ENCODE data around the gene LPP. TPM values are rescaled to one million over a fixed set of nuclear protein-coding genes. Genes with fewer than 3 reads are reported as not detected.

LPP gene
- total RNA-seq, 1 donor, result 196 TPM

GRCh38 chr3:188867691-188868265 is 713.8 kb downstream of the LPP start:
- TF ChIP-seq, protein P1, sequence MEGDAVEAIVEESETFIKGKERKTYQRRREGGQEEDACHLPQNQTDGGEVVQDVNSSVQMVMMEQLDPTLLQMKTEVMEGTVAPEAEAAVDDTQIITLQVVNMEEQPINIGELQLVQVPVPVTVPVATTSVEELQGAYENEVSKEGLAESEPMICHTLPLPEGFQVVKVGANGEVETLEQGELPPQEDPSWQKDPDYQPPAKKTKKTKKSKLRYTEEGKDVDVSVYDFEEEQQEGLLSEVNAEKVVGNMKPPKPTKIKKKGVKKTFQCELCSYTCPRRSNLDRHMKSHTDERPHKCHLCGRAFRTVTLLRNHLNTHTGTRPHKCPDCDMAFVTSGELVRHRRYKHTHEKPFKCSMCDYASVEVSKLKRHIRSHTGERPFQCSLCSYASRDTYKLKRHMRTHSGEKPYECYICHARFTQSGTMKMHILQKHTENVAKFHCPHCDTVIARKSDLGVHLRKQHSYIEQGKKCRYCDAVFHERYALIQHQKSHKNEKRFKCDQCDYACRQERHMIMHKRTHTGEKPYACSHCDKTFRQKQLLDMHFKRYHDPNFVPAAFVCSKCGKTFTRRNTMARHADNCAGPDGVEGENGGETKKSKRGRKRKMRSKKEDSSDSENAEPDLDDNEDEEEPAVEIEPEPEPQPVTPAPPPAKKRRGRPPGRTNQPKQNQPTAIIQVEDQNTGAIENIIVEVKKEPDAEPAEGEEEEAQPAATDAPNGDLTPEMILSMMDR (IDR thresholded peaks at IDR 0.05; ENCODE audit: insufficient read depth, low read depth, low read length), result no peak
- DNase-seq (ENCODE audit: low read depth), result no peak

DNA sequence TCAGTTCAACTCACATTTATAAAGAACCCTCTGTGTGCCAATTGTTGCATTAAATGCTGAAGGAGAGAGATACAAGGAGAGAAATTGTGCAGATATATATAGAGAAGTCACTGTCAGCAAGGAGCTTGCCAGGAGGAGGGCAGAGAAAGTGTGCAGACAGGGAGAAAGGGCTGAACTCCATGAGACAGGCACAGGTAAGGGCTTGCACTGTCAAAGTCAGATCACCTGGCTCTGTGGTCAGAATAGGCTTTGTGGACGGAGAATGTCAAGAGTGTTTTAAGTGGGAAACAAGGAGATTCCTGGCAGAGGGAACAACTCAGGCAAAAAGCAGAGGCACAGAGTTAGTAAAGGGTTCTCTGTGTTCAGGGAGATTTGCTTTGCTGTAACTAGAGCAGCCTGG is 714.8 kb downstream of the LPP start:
- no peak for DNase-seq (ENCODE audit: low read depth)

More at GRCh38 chr3:188867691-188868265, 713.8 kb downstream of the LPP start:
- no peak overlapping the region for H3K4me3 ChIP-seq (ENCODE audit: low read depth, low read length)

GRCh38 chr3:188869628-188870027 is 715.7 kb downstream of the LPP start:
- DNase-seq (ENCODE audit: low read depth), result no peak
- TF ChIP-seq, protein P1 (IDR thresholded peaks at IDR 0.05; ENCODE audit: insufficient read depth, low read depth, low read length), result no peak
- H3K4me3 ChIP-seq (ENCODE audit: low read depth, low read length), result no peak overlapping the region

More for the DNA sequence above, 714.8 kb downstream of the LPP start:
- TF ChIP-seq, protein P1 (IDR thresholded peaks at IDR 0.05; ENCODE audit: insufficient read depth, low read depth, low read length), result no peak
- H3K4me3 ChIP-seq (ENCODE audit: low read depth, low read length), result no peak overlapping the region

GRCh38 chr3:188870431-188870830 is 716.5 kb downstream of the LPP start:
- no peak overlapping the region for H3K4me3 ChIP-seq (ENCODE audit: low read depth, low read length)
- no peak for DNase-seq (ENCODE audit: low read depth)
- TF ChIP-seq, protein P1 (IDR thresholded peaks at IDR 0.05; ENCODE audit: insufficient read depth, low read depth, low read length), result no peak

- no peak for DNase-seq (ENCODE audit: low read depth)
- no peak overlapping the region for H3K4me3 ChIP-seq (ENCODE audit: low read depth, low read length)
- TF ChIP-seq, protein P1 (IDR thresholded peaks at IDR 0.05; ENCODE audit: insufficient read depth, low read depth, low read length), result no peak
Measured at GRCh38 chr3:188874576-188874975, 720.6 kb downstream of the LPP start.

- no peak overlapping the region for H3K4me3 ChIP-seq (ENCODE audit: low read depth, low read length)
- TF ChIP-seq, protein P1 (IDR thresholded peaks at IDR 0.05; ENCODE audit: insufficient read depth, low read depth, low read length), result no peak
- no peak for DNase-seq (ENCODE audit: low read depth)
Measured at GRCh38 chr3:188875413-188875812, 721.5 kb downstream of the LPP start.

DNA sequence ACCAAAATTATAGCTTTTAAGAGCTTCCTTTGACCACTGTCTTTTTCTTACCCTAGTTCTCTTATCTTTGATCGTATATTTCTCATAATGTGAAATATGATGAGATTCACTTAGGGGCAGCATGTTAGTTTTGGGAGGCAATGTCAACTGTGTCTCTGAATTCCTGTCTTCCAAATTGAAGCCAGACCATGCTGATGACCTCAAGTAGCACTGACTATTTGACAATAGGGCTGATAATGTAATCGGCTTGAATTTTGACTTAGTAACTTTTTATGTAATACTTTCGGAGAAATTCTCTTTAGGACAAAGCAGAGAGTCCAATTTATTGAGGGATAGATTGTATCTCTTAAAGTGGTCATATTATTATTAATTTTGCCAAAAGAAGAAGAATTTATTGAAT is 722.4 kb downstream of the LPP start:
- no peak for DNase-seq (ENCODE audit: low read depth)
- TF ChIP-seq, protein P1 (IDR thresholded peaks at IDR 0.05; ENCODE audit: insufficient read depth, low read depth, low read length), result no peak
- no peak overlapping the region for H3K4me3 ChIP-seq (ENCODE audit: low read depth, low read length)
